ENCODE data around the gene RHOF. TPM values are rescaled to one million over a fixed set of nuclear protein-coding genes. Genes with fewer than 3 reads are reported as not detected.
A peak's percentile ranks its signal among the peaks of the same experiment; 100 is the strongest.

The RHOF gene
- total and polyA plus RNA-seq, 7 experiments from 2014 or later, result 69.2 to 164 (median 123) TPM

- DNase-seq, result no peak
- H3K36me3 ChIP-seq (ENCODE audit: control insufficient read depth in 2 of 3, insufficient read depth in 3 of 3, low read length in 3 of 3), result peaks cover 7 to 82% (median 31%) of the 10 kb centered on the region in 3 experiments
- H3K27me3 Mint-ChIP-seq, result no peaks in the 10 kb centered on the region
- no peaks in the 10 kb centered on the region for H3K27me3 ChIP-seq (ENCODE audit: control insufficient read depth in 2 of 2, insufficient read depth in 2 of 2, low read length in 2 of 2)
- H3K4me1 Mint-ChIP-seq, result peaks cover 23 to 44% (median 34%) of the 10 kb centered on the region in 7 donors
- intact Hi-C loops (cut with micrococcal nuclease), result no loop called here
- H3K27ac ChIP-seq (ENCODE audit: low read depth, low read length), result no peak overlapping the region
- POLR2A ChIA-PET, result interaction anchor here (0.6 to 4.0 kb wide), 9 partner anchors 9 to 538 kb away, joined by 3 to 40 read pairs (median 5); no protein-coding TSS in a partner anchor
- H3K9me3 Mint-ChIP-seq, result peaks cover 0 to 4% (median 0%) of the 10 kb centered on the region in 11 donors
- H3K27ac Mint-ChIP-seq, result peak overlapping the region in 4 of 9 donors; percentile 54 to 66 (median 56)
- no peaks in the 10 kb centered on the region for H3K9me3 ChIP-seq (ENCODE audit: control insufficient read depth in 2 of 3, low read length in 3 of 3)
- H3K4me3 ChIP-seq (ENCODE audit: low read length), result no peak overlapping the region
- peaks cover 4 to 35% (median 17%) of the 10 kb centered on the region in 5 donors for H3K36me3 Mint-ChIP-seq
- peak overlapping the region in 3 of 10 donors; percentile 16 to 38 (median 35) for H3K4me3 Mint-ChIP-seq
- no peak for ATAC-seq
- peaks cover 28% of the 10 kb centered on the region in 2 donors for H3K4me1 ChIP-seq (ENCODE audit: control insufficient read depth in 2 of 2, insufficient read depth in 2 of 2, low read length in 2 of 2)
- CTCF ChIA-PET, result interaction anchor here (0.6 to 2.5 kb wide), 7 partner anchors 12 to 320 kb away, joined by 3 to 26 read pairs (median 3); partner anchors contain the start of genes RHOF and TMEM120B
These were observed 21.8 kb upstream of the RHOF start for GRCh38 chr12:121815263-121815662.

GRCh38 chr12:121814429-121815119, 21.1 kb upstream of the RHOF start:
- ATAC-seq, result no peak
- H3K27me3 Mint-ChIP-seq, result no peaks in the 10 kb centered on the region
- no peak overlapping the region for H3K4me3 ChIP-seq (ENCODE audit: low read length)
- peaks cover 7 to 82% (median 31%) of the 10 kb centered on the region in 3 experiments for H3K36me3 ChIP-seq (ENCODE audit: control insufficient read depth in 2 of 3, insufficient read depth in 3 of 3, low read length in 3 of 3)
- H3K27ac Mint-ChIP-seq, result peak overlapping the region in 1 of 9 donors; percentile 67
- peaks cover 0 to 4% (median 0%) of the 10 kb centered on the region in 11 donors for H3K9me3 Mint-ChIP-seq
- H3K27me3 ChIP-seq (ENCODE audit: control insufficient read depth in 2 of 2, insufficient read depth in 2 of 2, low read length in 2 of 2), result no peaks in the 10 kb centered on the region
- H3K4me1 ChIP-seq (ENCODE audit: control insufficient read depth in 2 of 2, insufficient read depth in 2 of 2, low read length in 2 of 2), result peaks cover 28% of the 10 kb centered on the region in 2 donors
- intact Hi-C loops (cut with micrococcal nuclease), result no loop called here
- POLR2A ChIA-PET, result interaction anchor here (0.9 to 28.5 kb wide), 9 partner anchors 8 to 49 kb away, joined by 3 to 1941 read pairs (median 10); partner anchors contain the start of genes RHOF and SETD1B
- H3K4me1 Mint-ChIP-seq, result peaks cover 24 to 46% (median 35%) of the 10 kb centered on the region in 7 donors
- H3K27ac ChIP-seq (ENCODE audit: low read depth, low read length), result no peak overlapping the region
- no peaks in the 10 kb centered on the region for H3K9me3 ChIP-seq (ENCODE audit: control insufficient read depth in 2 of 3, low read length in 3 of 3)
- peaks cover 6 to 36% (median 17%) of the 10 kb centered on the region in 5 donors for H3K36me3 Mint-ChIP-seq
- peak overlapping the region in 1 of 10 donors; percentile 38 for H3K4me3 Mint-ChIP-seq
- DNase-seq, result no peak
- CTCF ChIA-PET, result interaction anchor here (0.7 to 13.4 kb wide), 5 partner anchors 11 to 33 kb away, joined by 3 to 609 read pairs (median 5); partner anchors contain the start of gene RHOF

DNA sequence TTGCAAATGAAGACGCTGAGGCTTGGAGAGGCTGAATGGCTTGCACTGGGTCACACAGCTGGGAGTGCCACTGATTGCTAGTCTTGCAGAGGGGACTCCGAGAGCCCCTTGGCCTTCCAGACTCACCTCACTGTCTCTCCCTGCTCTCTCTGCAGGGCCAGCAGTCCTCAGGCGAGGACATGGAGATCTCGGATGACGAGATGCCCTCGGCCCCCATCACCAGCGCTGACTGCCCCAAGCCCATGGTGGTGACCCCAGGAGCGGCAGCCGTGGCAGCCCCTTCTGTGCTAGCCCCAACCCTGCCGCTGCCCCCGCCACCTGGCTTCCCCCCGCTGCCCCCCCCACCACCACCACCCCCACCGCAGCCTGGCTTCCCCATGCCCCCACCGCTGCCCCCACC, 20.5 kb upstream of the RHOF start:
- Mint-ChIP-seq H3K27ac (peak overlapping the region in 1 of 9 donors; percentile 51), H3K9me3 (peaks cover 0 to 2% (median 0%) of the 10 kb centered on the region in 11 donors), H3K4me3 (peak overlapping the region in 8 of 10 donors; percentile 78 to 92 (median 82)), H3K27me3 (no peaks in the 10 kb centered on the region), H3K4me1 (peaks cover 28 to 51% (median 42%) of the 10 kb centered on the region in 7 donors), H3K36me3 (peaks cover 5 to 37% (median 19%) of the 10 kb centered on the region in 5 donors)
- Histone ChIP-seq H3K27me3 (ENCODE audit: control insufficient read depth in 2 of 2, insufficient read depth in 2 of 2, low read length in 2 of 2) (no peaks in the 10 kb centered on the region), H3K27ac (ENCODE audit: low read depth, low read length) (no peak overlapping the region), H3K36me3 (ENCODE audit: control insufficient read depth in 2 of 3, insufficient read depth in 3 of 3, low read length in 3 of 3) (peaks cover 7 to 82% (median 31%) of the 10 kb centered on the region in 3 experiments), H3K4me1 (ENCODE audit: control insufficient read depth in 2 of 2, insufficient read depth in 2 of 2, low read length in 2 of 2) (peaks cover 28 to 33% of the 10 kb centered on the region in 2 donors), H3K4me3 (ENCODE audit: low read length) (no peak overlapping the region), H3K9me3 (ENCODE audit: control insufficient read depth in 2 of 3, low read length in 3 of 3) (no peaks in the 10 kb centered on the region)
- intact Hi-C loops (cut with micrococcal nuclease), result loop anchor here in 1 of 2 donors (2.0 kb wide), 1 partner anchor 25 kb away; no protein-coding TSS in a partner anchor
- DNase-seq (no peak), ATAC-seq (no peak)
- ChIA-PET CTCF (interaction anchor here (13.4 kb wide), 1 partner anchor 18 kb away, joined by 609 read pairs; the partner anchor contains the start of gene RHOF), POLR2A (interaction anchor here (2.6 to 28.5 kb wide), 2 partner anchors 11 to 26 kb away, joined by 10 to 1941 read pairs; partner anchors contain the start of genes RHOF and SETD1B)

DNA sequence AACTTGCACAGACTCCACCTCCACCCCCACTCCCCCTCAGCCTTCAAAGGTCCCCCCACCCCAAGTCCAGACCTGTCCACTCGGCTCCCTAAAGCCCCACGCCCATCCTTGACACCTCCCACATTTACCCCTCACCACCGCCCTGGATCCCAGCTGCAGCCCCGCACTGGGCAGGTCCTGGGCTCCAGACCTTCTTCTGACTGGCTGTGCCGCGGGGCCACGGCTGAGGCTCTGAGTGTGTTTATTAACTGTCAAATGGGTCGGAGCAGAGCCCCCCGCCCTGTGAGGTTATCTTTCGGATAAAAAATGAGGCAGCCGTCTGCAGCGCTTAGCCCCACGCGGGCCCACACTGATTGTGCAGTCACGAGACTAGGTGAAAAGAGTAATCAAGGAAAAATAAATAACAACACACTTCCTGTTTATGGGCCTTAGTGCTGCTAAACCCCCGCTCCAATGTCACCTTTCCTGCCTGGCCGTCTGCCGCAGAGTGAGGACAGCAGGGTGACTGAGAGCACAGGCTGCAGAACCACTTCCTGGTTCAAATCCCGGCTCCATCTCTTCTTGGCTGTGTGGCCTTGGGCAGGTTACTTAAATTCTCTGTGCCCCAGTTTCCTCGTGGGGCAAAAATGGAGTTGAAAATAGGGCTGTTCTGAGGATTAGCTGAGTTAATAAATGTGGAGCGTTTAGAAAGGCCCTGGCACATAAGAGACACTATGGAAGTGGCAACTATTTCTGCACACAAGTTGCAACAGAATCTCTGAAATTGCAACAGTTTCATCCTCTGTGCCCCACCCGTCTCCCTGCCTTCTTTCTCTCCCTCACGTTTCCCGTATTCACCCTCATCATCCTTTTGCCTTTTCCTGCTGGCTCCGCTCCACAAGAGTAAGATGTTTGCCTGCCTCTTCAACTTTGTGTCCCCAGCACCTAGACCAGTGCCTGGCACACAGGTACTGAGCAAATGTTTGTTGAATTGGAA, 19.7 kb upstream of the RHOF start:
- Mint-ChIP-seq H3K9me3 (peaks cover 0 to 2% (median 0%) of the 10 kb centered on the region in 11 donors), H3K27ac (peak overlapping the region; percentile 49 to 87 (median 75)), H3K4me1 (peaks cover 28 to 58% (median 42%) of the 10 kb centered on the region in 7 donors), H3K27me3 (no peaks in the 10 kb centered on the region), H3K4me3 (peak overlapping the region; percentile 78 to 92 (median 84)), H3K36me3 (peaks cover 5 to 39% (median 19%) of the 10 kb centered on the region in 5 donors)
- POLR2A ChIA-PET, result interaction anchor here (0.6 to 28.5 kb wide), 5 partner anchors 12 to 650 kb away, joined by 3 to 1941 read pairs (median 5); partner anchors contain the start of genes RHOF and SETD1B
- Histone ChIP-seq H3K4me1 (ENCODE audit: control insufficient read depth in 2 of 2, insufficient read depth in 2 of 2, low read length in 2 of 2) (peaks cover 28 to 40% of the 10 kb centered on the region in 2 donors), H3K9me3 (ENCODE audit: control insufficient read depth in 2 of 3, low read length in 3 of 3) (no peaks in the 10 kb centered on the region), H3K4me3 (ENCODE audit: low read length) (peak overlapping the region; percentile 74), H3K36me3 (ENCODE audit: control insufficient read depth in 2 of 3, insufficient read depth in 3 of 3, low read length in 3 of 3) (peaks cover 7 to 88% (median 34%) of the 10 kb centered on the region in 3 experiments), H3K27me3 (ENCODE audit: control insufficient read depth in 2 of 2, insufficient read depth in 2 of 2, low read length in 2 of 2) (no peaks in the 10 kb centered on the region), H3K27ac (ENCODE audit: low read depth, low read length) (no peak overlapping the region)
- DNase-seq (no peak), ATAC-seq (no peak)
- CTCF ChIA-PET, result interaction anchor here (1.0 to 13.4 kb wide), 5 partner anchors 17 to 123 kb away, joined by 3 to 609 read pairs (median 7); partner anchors contain the start of gene RHOF
- intact Hi-C loops (cut with micrococcal nuclease), result loop anchor here (1.0 to 2.0 kb wide), 5 partner anchors 10 to 116 kb away; no protein-coding TSS in a partner anchor

DNA sequence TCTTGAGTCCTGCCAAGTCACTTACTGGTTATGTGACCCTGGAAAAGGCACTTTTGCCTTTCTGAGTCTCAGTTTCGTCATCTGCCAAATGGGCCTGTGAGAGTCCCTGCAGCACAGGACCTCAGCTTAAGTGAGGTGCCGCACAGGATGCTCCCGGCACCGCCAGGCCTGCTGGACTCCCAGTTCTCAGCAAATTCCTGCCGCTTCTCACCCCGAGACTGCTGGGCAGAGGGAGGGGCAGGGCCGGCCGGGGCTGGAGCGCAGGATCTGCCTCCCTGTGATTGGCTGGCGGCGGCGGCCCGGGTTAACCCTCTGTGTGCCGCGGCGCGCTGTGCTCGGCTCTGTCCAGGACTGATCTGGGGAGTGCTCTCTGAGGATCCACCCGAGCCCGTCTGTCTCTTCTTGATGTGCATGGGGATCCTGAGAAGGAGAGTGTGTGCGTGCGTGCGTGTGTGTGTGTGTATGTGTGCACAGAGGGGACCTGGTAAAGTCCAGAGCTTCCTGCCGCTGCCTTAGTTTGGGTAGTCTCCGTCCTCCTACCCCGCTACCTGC, 18.9 kb upstream of the RHOF start:
- peaks cover 5 to 35% (median 17%) of the 10 kb centered on the region in 5 donors for H3K36me3 Mint-ChIP-seq
- H3K4me3 ChIP-seq (ENCODE audit: low read length), result peak overlapping the region; percentile 74
- H3K4me1 Mint-ChIP-seq, result peaks cover 29 to 62% (median 45%) of the 10 kb centered on the region in 7 donors
- no peaks in the 10 kb centered on the region for H3K27me3 ChIP-seq (ENCODE audit: control insufficient read depth in 2 of 2, insufficient read depth in 2 of 2, low read length in 2 of 2)
- POLR2A ChIA-PET, result interaction anchor here (0.6 to 28.5 kb wide), 9 partner anchors 13 to 650 kb away, joined by 3 to 1941 read pairs (median 4); partner anchors contain the start of genes RHOF, RNF34, SETD1B and TMEM120B
- CTCF ChIA-PET, result interaction anchor here (0.7 to 13.4 kb wide), 14 partner anchors 16 to 123 kb away, joined by 3 to 609 read pairs (median 4); partner anchors contain the start of genes PSMD9 and RHOF
- H3K9me3 Mint-ChIP-seq, result peaks cover 0 to 2% (median 0%) of the 10 kb centered on the region in 11 donors
- no peaks in the 10 kb centered on the region for H3K27me3 Mint-ChIP-seq
- DNase-seq (peak in 1 of 9 donors; percentile 61), ATAC-seq (peak; percentile 62)
- H3K27ac Mint-ChIP-seq, result peak overlapping the region in 7 of 9 donors; percentile 47 to 87 (median 69)
- H3K27ac ChIP-seq (ENCODE audit: low read depth, low read length), result peak overlapping the region; percentile 63
- intact Hi-C loops (cut with micrococcal nuclease), result loop anchor here (1.0 to 2.0 kb wide), 5 partner anchors 9 to 115 kb away; no protein-coding TSS in a partner anchor
- no peaks in the 10 kb centered on the region for H3K9me3 ChIP-seq (ENCODE audit: control insufficient read depth in 2 of 3, low read length in 3 of 3)
- H3K4me1 ChIP-seq (ENCODE audit: control insufficient read depth in 2 of 2, insufficient read depth in 2 of 2, low read length in 2 of 2), result peaks cover 31 to 42% of the 10 kb centered on the region in 2 donors
- peak overlapping the region; percentile 75 to 92 (median 84) for H3K4me3 Mint-ChIP-seq
- H3K36me3 ChIP-seq (ENCODE audit: control insufficient read depth in 2 of 3, insufficient read depth in 3 of 3, low read length in 3 of 3), result peaks cover 0 to 84% (median 28%) of the 10 kb centered on the region in 3 experiments
